ENCODE results near the gene SLC47A1.
"Not testable (repeated sequence)": the region's sequence is repeated elsewhere in the genome, so short reads cannot be mapped to it uniquely, and the experiment has no call there.

The SLC47A1 gene
- total RNA-seq, result 0.05 to 0.26 reads per million in 2 donors

- no peak for DNase-seq
Observed at GRCh38 chr17:19533718-19534561, at the start of gene SLC47A1. Gene SLC47A1 (plus strand): TSS chr17:19533854. CDS start chr17:19533940, 86 bp downstream.

GRCh38 chr17:19485800-19486340 is 47.8 kb upstream of the SLC47A1 start:
- no peak for DNase-seq

GRCh38 chr17:19486351-19487023 is 47.2 kb upstream of the SLC47A1 start:
- no peak for DNase-seq

GRCh38 chr17:19487024-19487600 is 46.5 kb upstream of the SLC47A1 start:
- DNase-seq, result no peak

- no peak for DNase-seq
Observed at GRCh38 chr17:19492141-19492540, 41.5 kb upstream of the SLC47A1 start.

- no peak for DNase-seq
Observed at GRCh38 chr17:19494961-19495806, 38.5 kb upstream of the SLC47A1 start.

GRCh38 chr17:19495828-19496528 is 37.7 kb upstream of the SLC47A1 start:
- DNase-seq, result no peak

- no peak for DNase-seq
Observed at GRCh38 chr17:19497624-19498023, 36.0 kb upstream of the SLC47A1 start.

- DNase-seq, result no peak
Observed at GRCh38 chr17:19501219-19501618, 32.4 kb upstream of the SLC47A1 start.

GRCh38 chr17:19502517-19502916 is 31.1 kb upstream of the SLC47A1 start:
- no peak for DNase-seq

GRCh38 chr17:19505561-19505960 is 28.1 kb upstream of the SLC47A1 start:
- not testable (repeated sequence) for DNase-seq

- DNase-seq, result peak; percentile 32
Observed at GRCh38 chr17:19507775-19508576, 25.7 kb upstream of the SLC47A1 start.

GRCh38 chr17:19508577-19508867 is 25.1 kb upstream of the SLC47A1 start:
- DNase-seq, result no peak

- not testable (repeated sequence) for DNase-seq
Observed at GRCh38 chr17:19509281-19509852, 24.3 kb upstream of the SLC47A1 start.

- DNase-seq, result no peak
Observed at GRCh38 chr17:19510903-19511302, 22.8 kb upstream of the SLC47A1 start.

- no peak for DNase-seq
Observed at GRCh38 chr17:19513897-19514488, 19.7 kb upstream of the SLC47A1 start.

GRCh38 chr17:19517699-19518098 is 16.0 kb upstream of the SLC47A1 start:
- DNase-seq, result no peak

GRCh38 chr17:19519388-19520291 is 14.0 kb upstream of the SLC47A1 start:
- DNase-seq, result not testable (repeated sequence)

- no peak for DNase-seq
Observed at GRCh38 chr17:19520641-19521040, 13.0 kb upstream of the SLC47A1 start.
